Measurements from ENCODE around the gene ACAP3. TPM values are rescaled to one million over a fixed set of nuclear protein-coding genes. Genes with fewer than 3 reads are reported as not detected.
A peak's percentile ranks its signal among the peaks of the same experiment; 100 is the strongest.

ACAP3 gene
- total RNA-seq, 3 donors from 2014 or later = 19.7 to 33.4 (median 26.9) TPM

DNA sequence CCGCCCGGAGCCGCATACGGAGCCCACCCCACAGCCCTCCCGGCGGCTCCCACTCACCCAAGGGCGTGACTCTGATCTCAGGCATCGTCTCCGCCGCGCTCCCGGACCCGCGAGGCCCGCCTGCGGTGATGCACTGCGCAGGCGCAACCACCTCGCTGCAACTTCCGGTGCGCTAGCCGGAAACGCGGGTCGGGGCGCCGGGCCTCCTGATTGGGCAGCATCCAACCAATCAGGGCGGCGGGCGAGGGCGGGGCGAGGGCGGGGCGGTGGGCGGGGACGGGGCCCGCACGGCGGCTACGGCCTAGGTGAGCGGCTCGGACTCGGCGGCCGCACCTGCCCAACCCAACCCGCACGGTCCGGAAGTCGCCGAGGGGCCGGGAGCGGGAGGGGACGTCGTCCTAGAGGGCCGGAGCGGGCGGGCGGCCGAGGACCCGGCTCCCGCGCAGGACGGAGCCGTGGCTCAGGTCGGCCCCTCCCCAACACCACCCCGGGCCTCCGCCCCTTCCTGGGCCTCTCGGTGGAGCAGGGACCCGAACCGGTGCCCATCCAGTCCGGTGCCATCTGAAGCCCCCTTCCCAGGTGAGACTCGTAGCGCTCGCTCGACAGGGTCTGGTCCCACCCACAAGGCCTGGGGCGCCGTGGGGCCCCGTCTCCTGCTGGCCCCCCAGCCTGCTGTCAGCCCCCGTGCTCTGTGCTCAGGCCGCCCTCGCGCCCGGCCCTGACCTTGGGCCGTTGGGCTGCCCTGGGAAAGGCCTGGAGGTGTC, 17.0 kb upstream of the ACAP3 start, which contains the start of the genes CPTP and INTS11:
Gene CPTP, plus strand, starts transcription at position 279 of the 764 bp plus-strand sequence. CDS start 2,109 bp downstream, outside the sequence.
Gene INTS11, minus strand, starts transcription at position 137 of the 764 bp plus-strand sequence. Its CDS starts 52 bp downstream, at position 85.
- Histone ChIP-seq H3K27ac (peak within 1 kb of the TSS; percentile 91 to 93), H3K36me3 (no peaks in the 10 kb centered on the region), H3K4me3 (peak within 1 kb of the TSS; percentile 96 to 100 (median 98)), H3K27me3 (no peaks in the 10 kb centered on the region), H3K4me1 (peaks cover 10 to 17% of the 10 kb centered on the region in 2 donors), H3K9me3 (no peaks in the 10 kb centered on the region)
- intact Hi-C loops (cut with DNase I; ENCODE audit: low total_unique reads) = loop anchor here (1.0 kb wide), 1 partner anchor 27 kb away; no protein-coding TSS in a partner anchor
- peak; percentile 89 to 96 for DNase-seq (ENCODE audit: low spot score in 2 of 2)
- peak in 2 of 3 donors; percentile 46 to 74 for TF ChIP-seq POLR2AphosphoS5 (IDR thresholded peaks at IDR 0.05)
- TF ChIP-seq POLR2A (IDR thresholded peaks at IDR 0.05) = peak; percentile 38
- no peak for TF ChIP-seq CTCF (IDR thresholded peaks at IDR 0.05)

GRCh38 chr1:1324084-1324523, 16.4 kb upstream of the ACAP3 start:
- H3K4me1 ChIP-seq = peaks cover 10 to 17% of the 10 kb centered on the region in 2 donors

GRCh38 chr1:1322952-1323351, 15.2 kb upstream of the ACAP3 start:
- TF ChIP-seq POLR2A (IDR thresholded peaks at IDR 0.05) = no peak
- TF ChIP-seq CTCF (IDR thresholded peaks at IDR 0.05) = no peak
- no peak for TF ChIP-seq POLR2AphosphoS5 (IDR thresholded peaks at IDR 0.05)
- H3K27ac ChIP-seq = no peak overlapping the region
- intact Hi-C loops (cut with DNase I; ENCODE audit: low total_unique reads) = no loop called here
- no peak for DNase-seq (ENCODE audit: low spot score in 2 of 2)
- no peaks in the 10 kb centered on the region for H3K36me3 ChIP-seq
- no peaks in the 10 kb centered on the region for H3K27me3 ChIP-seq
- no peaks in the 10 kb centered on the region for H3K9me3 ChIP-seq
- H3K4me1 ChIP-seq = peaks cover 10 to 23% of the 10 kb centered on the region in 2 donors
- H3K4me3 ChIP-seq = peak overlapping the region in 1 of 3 donors; percentile 100

More at GRCh38 chr1:1324084-1324523, 16.4 kb upstream of the ACAP3 start:
- DNase-seq (ENCODE audit: low spot score in 2 of 2) = no peak
- H3K36me3 ChIP-seq = no peaks in the 10 kb centered on the region
- H3K4me3 ChIP-seq = peak overlapping the region; percentile 96 to 100 (median 98)
- intact Hi-C loops (cut with DNase I; ENCODE audit: low total_unique reads) = no loop called here
- H3K9me3 ChIP-seq = no peaks in the 10 kb centered on the region
- H3K27me3 ChIP-seq = no peaks in the 10 kb centered on the region
- peak overlapping the region; percentile 91 to 93 for H3K27ac ChIP-seq
- no peak for TF ChIP-seq POLR2A (IDR thresholded peaks at IDR 0.05)
- TF ChIP-seq CTCF (IDR thresholded peaks at IDR 0.05) = no peak
- TF ChIP-seq POLR2AphosphoS5 (IDR thresholded peaks at IDR 0.05) = no peak

GRCh38 chr1:1322418-1322817, 14.7 kb upstream of the ACAP3 start:
- H3K9me3 ChIP-seq = no peaks in the 10 kb centered on the region
- peak overlapping the region in 1 of 3 donors; percentile 100 for H3K4me3 ChIP-seq
- intact Hi-C loops (cut with DNase I; ENCODE audit: low total_unique reads) = no loop called here
- TF ChIP-seq CTCF (IDR thresholded peaks at IDR 0.05) (no peak), POLR2AphosphoS5 (IDR thresholded peaks at IDR 0.05) (no peak), POLR2A (IDR thresholded peaks at IDR 0.05) (no peak)
- peaks cover 10 to 26% of the 10 kb centered on the region in 2 donors for H3K4me1 ChIP-seq
- no peak overlapping the region for H3K27ac ChIP-seq
- no peaks in the 10 kb centered on the region for H3K27me3 ChIP-seq
- no peak for DNase-seq (ENCODE audit: low spot score in 2 of 2)
- no peaks in the 10 kb centered on the region for H3K36me3 ChIP-seq

GRCh38 chr1:1321477-1321876, 13.7 kb upstream of the ACAP3 start:
- no peaks in the 10 kb centered on the region for H3K36me3 ChIP-seq
- H3K4me3 ChIP-seq = no peak overlapping the region
- no peaks in the 10 kb centered on the region for H3K27me3 ChIP-seq
- DNase-seq (ENCODE audit: low spot score in 2 of 2) = no peak
- intact Hi-C loops (cut with DNase I; ENCODE audit: low total_unique reads) = no loop called here
- no peak overlapping the region for H3K27ac ChIP-seq
- no peaks in the 10 kb centered on the region for H3K9me3 ChIP-seq
- TF ChIP-seq POLR2AphosphoS5 (IDR thresholded peaks at IDR 0.05) (no peak), CTCF (IDR thresholded peaks at IDR 0.05) (no peak), POLR2A (IDR thresholded peaks at IDR 0.05) (no peak)
- H3K4me1 ChIP-seq = peaks cover 10 to 26% of the 10 kb centered on the region in 2 donors

Measured in breast epithelium (tissue), 4 donors.